Endothelial cell of umbilical vein (primary cell): Measurements from ENCODE around the gene ABCB6. TPM values are rescaled to one million over a fixed set of nuclear protein-coding genes. Genes with fewer than 3 reads are reported as not detected.

Source experiments
- BruUV-seq: library from RNA; stranded (reverse); fragments of 400-500 nt; replicated peaks from 2 replicates; lab custom pipeline; 2021; lab: Mats Ljungman, UMichigan
- CTCF ChIA-PET: fragments of 300-600, 350-600 bp; sonication (Branson Sonifier 250); formaldehyde crosslinking; loops from one replicate; lab custom pipeline; 2021; ENCODE audit warnings: antibody characterized with exemption, inconsistent platforms; lab: Charles Lee
- POLR2A ChIA-PET: fragments of 300-600, 350-600 bp; sonication (Branson Sonifier 250); formaldehyde crosslinking; loops from one replicate; lab custom pipeline; 2021; ENCODE audit warnings: antibody characterized with exemption, inconsistent platforms; lab: Charles Lee
- DNase-seq: peaks from one replicate; pipeline ENCODE4 v3.0.0-alpha.2; 2011; ENCODE audit warnings: low read depth, low spot score
- FAIRE-seq: peaks from 2 replicates; lab custom pipeline; 2011; peaks lifted over from hg19 to GRCh38; lab: Jason Lieb, UNC
- H2AFZ ChIP-seq: 2 replicates; pipeline ENCODE4 v1.6.0; 2012; ENCODE audit warnings: low read depth, low read length, control low read depth, inconsistent platforms
- H3K27ac ChIP-seq: 2 replicates; pipeline ENCODE4 v1.5.1; 2011; ENCODE audit warnings: low read depth, mild to moderate bottlenecking, control low read depth, low read length, moderate library complexity; ENCODE audit not compliant: insufficient read depth
- H3K27me3 ChIP-seq, 2 experiments: 2 replicates each; pipeline versions ENCODE4 v1.6.0 to v1.6.1; 2011; ENCODE audit warnings: low read length in 2 of 2, mixed read lengths in 1 of 2; ENCODE audit not compliant: control insufficient read depth in 2 of 2, insufficient read depth in 2 of 2
- H3K36me3 ChIP-seq, 2 experiments: 2 replicates in 1 of 2; 3 replicates in 1 of 2; pipeline ENCODE4 v1.5.1; 2011; ENCODE audit warnings: low read length in 2 of 2, mild to moderate bottlenecking in 1 of 2, moderate library complexity in 1 of 2; ENCODE audit not compliant: control insufficient read depth in 2 of 2, insufficient read depth in 2 of 2; ENCODE audit errors: extremely low read depth in 1 of 2
- H3K4me1 ChIP-seq: 3 replicates; pipeline ENCODE4 v1.5.1; 2011; ENCODE audit warnings: mild to moderate bottlenecking, low read length; ENCODE audit not compliant: control insufficient read depth, insufficient read depth; ENCODE audit errors: extremely low read depth
- H3K4me2 ChIP-seq: 2 replicates; pipeline ENCODE4 v1.6.1; 2011; ENCODE audit warnings: low read length, control low read depth, mixed read lengths; ENCODE audit not compliant: insufficient read depth
- H3K4me3 ChIP-seq, 3 experiments: fragments of 200-600 bp in 1 of 3; sonication (generic), shearing (Covaris generic) in 1 of 3; replicated peaks in 1 of 3; 2 replicates each; pipeline ENCODE4 v1.5.1; 2011 to 2016; ENCODE audit warnings: control low read depth in 3 of 3, low read length in 3 of 3, mild to moderate bottlenecking in 2 of 3, inconsistent platforms in 1 of 3, low read depth in 1 of 3, moderate library complexity in 1 of 3; ENCODE audit not compliant: insufficient read depth in 1 of 3
- H3K79me2 ChIP-seq: 2 replicates; pipeline ENCODE4 v1.6.0; 2012; ENCODE audit warnings: low read length, inconsistent platforms; ENCODE audit not compliant: control insufficient read depth, insufficient read depth
- H3K9ac ChIP-seq: replicated peaks from 2 replicates; pipeline ENCODE3; 2011; ENCODE audit warnings: low read length, control low read depth; ENCODE audit not compliant: insufficient read depth; ENCODE audit errors: extremely low read depth
- H3K9me1 ChIP-seq: replicated peaks from 3 replicates; pipeline ENCODE4 v1.6.0; 2011; ENCODE audit warnings: mild to moderate bottlenecking, low read length; ENCODE audit not compliant: control insufficient read depth, insufficient read depth; ENCODE audit errors: extremely low read depth
- H3K9me3 ChIP-seq: replicated peaks from 2 replicates; pipeline ENCODE4 v1.5.1; 2012; ENCODE audit warnings: low read length, inconsistent platforms; ENCODE audit not compliant: control insufficient read depth, insufficient read depth
- H4K20me1 ChIP-seq: replicated peaks from 2 replicates; pipeline ENCODE3; 2011; ENCODE audit warnings: mild to moderate bottlenecking, low read length; ENCODE audit not compliant: control insufficient read depth, insufficient read depth; ENCODE audit errors: extremely low read depth
- CTCF ChIP-seq, 2 donors: IDR thresholded peaks; 1 replicate in 1 of 2; 2 replicates in 1 of 2; pipeline ENCODE4 v1.5.1; 2011; ENCODE audit warnings: low read length in 2 of 2, mild to moderate bottlenecking in 2 of 2, moderate library complexity in 2 of 2, control low read depth in 1 of 2, inconsistent platforms in 1 of 2, low read depth in 1 of 2; ENCODE audit not compliant: insufficient read depth in 1 of 2; ENCODE audit errors: extremely low read depth in 1 of 2
- EZH2 ChIP-seq: IDR thresholded peaks from 2 replicates; pipeline ENCODE4 v1.6.1; 2012; ENCODE audit warnings: borderline replicate concordance, low read depth, mild to moderate bottlenecking, moderate library complexity, low read length, inconsistent platforms; ENCODE audit not compliant: severe bottlenecking
- FOS ChIP-seq: IDR thresholded peaks from 2 replicates; pipeline ENCODE4 v1.6.1; 2011; ENCODE audit warnings: mild to moderate bottlenecking, low read length, moderate library complexity, borderline replicate concordance; ENCODE audit not compliant: insufficient read depth
- GATA2 ChIP-seq: IDR thresholded peaks from 2 replicates; pipeline ENCODE4 v1.7.0; 2011; ENCODE audit warnings: low read depth, mild to moderate bottlenecking, moderate library complexity, mixed read lengths, low read length; ENCODE audit not compliant: insufficient read length, insufficient read depth
- JUN ChIP-seq: IDR thresholded peaks from 2 replicates; pipeline ENCODE4 v1.6.1; 2011; ENCODE audit warnings: borderline replicate concordance, low read depth; ENCODE audit not compliant: insufficient read length, insufficient read depth
- MAX ChIP-seq: IDR thresholded peaks from 2 replicates; pipeline ENCODE4 v1.6.1; 2011; ENCODE audit not compliant: insufficient read depth, insufficient read length
- MYC ChIP-seq: IDR thresholded peaks from one replicate; pipeline ENCODE4 v1.6.1; 2011; ENCODE audit warnings: mild to moderate bottlenecking, low read depth, low read length
- POLR2A ChIP-seq: IDR thresholded peaks from 2 replicates; pipeline ENCODE4 v1.6.1; 2012; ENCODE audit warnings: low read depth, mild to moderate bottlenecking, control low read depth, low read length
- POLR2AphosphoS5 ChIP-seq: IDR thresholded peaks from 2 replicates; pipeline ENCODE4 v1.6.1; 2012; ENCODE audit warnings: low read depth, mild to moderate bottlenecking, control low read depth, low read length, moderate library complexity; ENCODE audit not compliant: insufficient read depth
- dilution Hi-C: fragments of 300-500 bp; cut with MboI; formaldehyde crosslinking; loops from one replicate; pipeline ENCODE4 v1.15.0; 2019; ENCODE audit warnings: low sequenced_read_pairs; ENCODE audit not compliant: extremely low pct_ligation_motif_present
- intact Hi-C: fragments of 100-400 bp; cut with micrococcal nuclease; formaldehyde crosslinking; loops from one replicate; pipeline ENCODE4 v1.10.0; 2022
- polyA plus RNA-seq, 4 experiments: library from polyadenylated mRNA; depleted of rRNA in 3 of 4; stranded (reverse) in 3 of 4; unstranded in 1 of 4; fragments of >200 nt; gene quantifications; 2 replicates each; pipeline versions ENCODE4 v1.2.1 to v1.2.3, GENCODE V29; 2011 to 2012; ENCODE audit warnings: missing spikeins in 1 of 4
- total RNA-seq: library from RNA; stranded (reverse); gene quantifications from 2 replicates; pipeline ENCODE4 v1.2.3, GENCODE V29; 2021

The ABCB6 gene
- total and polyA plus RNA-seq, 2 donors (not counting 3 experiments of a cell fraction or from before 2014, with no cell fraction given), result 25.7 to 32.5 TPM

- no peak overlapping the region for H2AFZ ChIP-seq
- H3K4me2 ChIP-seq, result no peak overlapping the region
- H3K79me2 ChIP-seq, result no peaks in the 10 kb centered on the region
- dilution Hi-C loops (no loop called here), intact Hi-C loops (no loop called here)
- no peaks in the 10 kb centered on the region for H3K9me3 ChIP-seq
- FAIRE-seq (no peak), DNase-seq (no peak)
- H3K27me3 ChIP-seq, result no peaks in the 10 kb centered on the region
- no peaks in the 10 kb centered on the region for H3K9me1 ChIP-seq
- no peak overlapping the region for H3K27ac ChIP-seq
- no peaks in the 10 kb centered on the region for H4K20me1 ChIP-seq
- no peak overlapping the region for H3K4me3 ChIP-seq
- ChIA-PET POLR2A (no interaction called here), CTCF (no interaction called here)
- H3K4me1 ChIP-seq, result peaks cover 4% of the 10 kb centered on the region
- TF ChIP-seq FOS (no peak), MAX (no peak), EZH2 (no peak)
- no peak overlapping the region for H3K9ac ChIP-seq
- no TSS peak for BruUV-seq
- H3K36me3 ChIP-seq, result no peaks in the 10 kb centered on the region
Measured at GRCh38 chr2:219165058-219165911, 53.5 kb downstream of the ABCB6 start.

- Histone ChIP-seq H3K27me3 (no peaks in the 10 kb centered on the region), H4K20me1 (no peaks in the 10 kb centered on the region), H3K9me1 (no peaks in the 10 kb centered on the region), H3K4me2 (no peak overlapping the region), H3K4me3 (no peak overlapping the region), H2AFZ (no peak overlapping the region), H3K9ac (no peak overlapping the region), H3K27ac (no peak overlapping the region), H3K9me3 (no peaks in the 10 kb centered on the region), H3K4me1 (peaks cover 10% of the 10 kb centered on the region), H3K36me3 (no peaks in the 10 kb centered on the region), H3K79me2 (no peaks in the 10 kb centered on the region)
- ChIA-PET CTCF (interaction anchor here (1.1 to 1.4 kb wide), 2 partner anchors 46 to 133 kb away, joined by 3 to 4 read pairs; no protein-coding TSS in a partner anchor), POLR2A (no interaction called here)
- BruUV-seq, result no TSS peak
- no peak for FAIRE-seq
- DNase-seq, result no peak
- intact Hi-C loops, result no loop called here
- dilution Hi-C loops, result no loop called here
- TF ChIP-seq GATA2 (no peak), MAX (no peak), FOS (no peak), EZH2 (no peak), JUN (no peak), CTCF (IDR thresholded peaks at IDR 0.05; ENCODE audit: extremely low read depth in 1 of 2, insufficient read depth in 1 of 2, low read depth in 1 of 2, low read length in 2 of 2) (no peak), POLR2A (no peak), POLR2AphosphoS5 (no peak), MYC (no peak)
Measured at GRCh38 chr2:219163156-219163555, 55.6 kb downstream of the ABCB6 start.
